Mesenchymal stem cell (in vitro differentiated cells and primary cell): ENCODE data around the gene NHERF1.

Experiments
- DNase-seq: peaks from one replicate; pipeline ENCODE4 v3.0.0-alpha.2; 2013
- H2AFZ ChIP-seq: one replicate; pipeline ENCODE4 v1.6.1; 2013; ENCODE audit warnings: low read depth, mild to moderate bottlenecking, control low read depth, inconsistent platforms, low read length, moderate library complexity
- H2AK5ac ChIP-seq: 2 replicates; pipeline ENCODE4 v1.6.1; 2013; ENCODE audit warnings: low read length, moderate library complexity, mild to moderate bottlenecking, inconsistent platforms; ENCODE audit not compliant: severe bottlenecking
- H2BK120ac ChIP-seq: one replicate; pipeline ENCODE4 v1.6.1; 2013; ENCODE audit warnings: low read depth, mild to moderate bottlenecking, inconsistent platforms, low read length, moderate library complexity
- H2BK12ac ChIP-seq, 2 experiments: one replicate each; pipeline ENCODE4 v1.6.1; 2013; ENCODE audit warnings: inconsistent platforms in 2 of 2, low read length in 2 of 2, mild to moderate bottlenecking in 2 of 2, moderate library complexity in 2 of 2, control low read depth in 1 of 2
- H2BK15ac ChIP-seq: one replicate; pipeline ENCODE4 v1.6.1; 2013; ENCODE audit warnings: mild to moderate bottlenecking, low read depth, inconsistent platforms; ENCODE audit not compliant: poor library complexity, severe bottlenecking
- H2BK5ac ChIP-seq: 2 replicates; pipeline ENCODE4 v1.6.1; 2013; ENCODE audit warnings: low read depth, mild to moderate bottlenecking, low read length, control low read depth, inconsistent platforms; ENCODE audit not compliant: poor library complexity, severe bottlenecking
- H3K14ac ChIP-seq, 2 experiments: one replicate each; pipeline ENCODE4 v1.6.1; 2013; ENCODE audit warnings: inconsistent platforms in 2 of 2, low read length in 2 of 2, control low read depth in 1 of 2, mild to moderate bottlenecking in 1 of 2, moderate library complexity in 1 of 2
- H3K18ac ChIP-seq, 2 experiments: one replicate each; pipeline ENCODE4 v1.6.1; 2013; ENCODE audit warnings: inconsistent platforms in 2 of 2, low read length in 2 of 2, control low read depth in 1 of 2, low read depth in 1 of 2, mild to moderate bottlenecking in 1 of 2
- H3K23ac ChIP-seq, 2 experiments: one replicate each; pipeline ENCODE4 v1.6.1; 2013; ENCODE audit warnings: inconsistent platforms in 2 of 2, low read length in 2 of 2, mild to moderate bottlenecking in 2 of 2, moderate library complexity in 2 of 2, control low read depth in 1 of 2
- H3K27ac ChIP-seq: 2 replicates; pipeline ENCODE4 v1.5.1; 2013; ENCODE audit warnings: mild to moderate bottlenecking, moderate library complexity, low read length, control low read depth, inconsistent platforms; ENCODE audit not compliant: poor library complexity, severe bottlenecking
- H3K27me3 ChIP-seq, 2 experiments: 2 replicates each; pipeline versions ENCODE4 v1.6.1 to v1.7.0; 2013; ENCODE audit warnings: low read length in 2 of 2, mild to moderate bottlenecking in 2 of 2, moderate library complexity in 2 of 2, control low read depth in 1 of 2, inconsistent platforms in 1 of 2; ENCODE audit not compliant: control insufficient read depth in 1 of 2, insufficient read depth in 1 of 2
- H3K36me3 ChIP-seq, 2 experiments: 2 replicates each; pipeline versions ENCODE4 v1.6.1 to v1.7.0; 2013; ENCODE audit warnings: low read length in 2 of 2, control low read depth in 1 of 2, inconsistent platforms in 1 of 2, low read depth in 1 of 2, mild to moderate bottlenecking in 1 of 2; ENCODE audit not compliant: insufficient read depth in 2 of 2, control insufficient read depth in 1 of 2
- H3K4ac ChIP-seq, 2 experiments: one replicate each; pipeline ENCODE4 v1.6.1; 2013; ENCODE audit warnings: inconsistent platforms in 2 of 2, low read length in 2 of 2, mild to moderate bottlenecking in 2 of 2, moderate library complexity in 2 of 2, control low read depth in 1 of 2, low read depth in 1 of 2
- H3K4me1 ChIP-seq: 2 replicates; pipeline ENCODE4 v1.6.1; 2013; ENCODE audit warnings: low read depth, low read length, control low read depth; ENCODE audit not compliant: control insufficient read depth, insufficient read depth
- H3K4me2 ChIP-seq: 2 replicates; pipeline ENCODE4 v1.6.1; 2013; ENCODE audit warnings: low read length, mild to moderate bottlenecking, inconsistent platforms; ENCODE audit not compliant: poor library complexity, severe bottlenecking
- H3K4me3 ChIP-seq, 2 experiments: 2 replicates each; pipeline versions ENCODE4 v1.5.1 to v1.7.0; 2013; ENCODE audit warnings: low read length in 2 of 2, mild to moderate bottlenecking in 2 of 2, control low read depth in 1 of 2, low read depth in 1 of 2; ENCODE audit not compliant: insufficient read depth in 1 of 2
- H3K79me1 ChIP-seq: replicated peaks from 2 replicates; pipeline ENCODE4 v1.6.1; 2013; ENCODE audit warnings: mild to moderate bottlenecking, control low read depth, low read length, inconsistent platforms; ENCODE audit not compliant: poor library complexity, severe bottlenecking
- H3K9ac ChIP-seq: 2 replicates; pipeline ENCODE4 v1.7.0; 2013; ENCODE audit warnings: mild to moderate bottlenecking, low read length, moderate library complexity
- H3K9me3 ChIP-seq: 2 replicates; pipeline ENCODE4 v1.7.0; 2013; ENCODE audit warnings: mild to moderate bottlenecking, low read length; ENCODE audit not compliant: control insufficient read depth
- H4K8ac ChIP-seq: one replicate; pipeline ENCODE4 v1.6.1; 2013; ENCODE audit warnings: inconsistent platforms, mild to moderate bottlenecking, low read length, moderate library complexity
- H4K91ac ChIP-seq: one replicate; pipeline ENCODE4 v1.6.1; 2013; ENCODE audit warnings: mild to moderate bottlenecking, low read length, inconsistent platforms
- WGBS: methylation state at CpG from one replicate; pipeline ENCODE4 v1.1.7; 2013; ENCODE audit warnings: mixed read lengths; 5-methylcytosine and 5-hydroxymethylcytosine counted together

The NHERF1 gene

DNA sequence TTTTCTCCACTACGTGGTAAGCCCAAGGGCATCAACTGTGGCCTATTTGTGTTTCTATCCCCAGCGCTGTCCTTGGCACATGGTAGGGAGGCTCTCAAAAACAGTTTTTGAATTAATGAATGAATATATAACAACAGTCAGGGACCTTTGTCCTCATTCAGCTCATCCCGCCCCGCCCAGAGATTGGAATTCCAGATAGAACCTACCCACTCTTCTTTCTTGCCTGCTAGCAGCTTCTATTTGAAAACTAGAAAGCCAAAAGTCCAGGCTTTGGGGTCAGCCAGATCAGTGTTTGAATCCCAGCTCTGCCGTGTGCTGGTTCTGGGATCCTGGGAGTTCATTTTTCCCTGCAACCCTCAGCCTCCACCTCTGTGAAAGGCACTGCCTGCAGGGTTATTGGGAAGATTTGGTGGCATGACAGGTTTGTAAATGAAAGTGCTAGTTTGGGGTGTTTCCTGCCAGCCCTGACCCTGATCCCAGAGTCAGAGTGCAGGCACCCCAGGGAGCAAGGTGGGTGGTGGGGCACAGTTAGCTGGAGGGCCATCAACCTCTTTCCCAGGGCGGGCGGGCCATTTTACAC, 4.5 kb downstream of the NHERF1 start:
- peak overlapping the region; percentile 33 for H2AK5ac ChIP-seq
- no peak overlapping the region for H4K91ac ChIP-seq
- H3K4me2 ChIP-seq: no peak overlapping the region
- peaks cover 34% of the 10 kb centered on the region for H3K79me1 ChIP-seq
- no peak overlapping the region for H3K27ac ChIP-seq
- H3K4me1 ChIP-seq: peaks cover 42% of the 10 kb centered on the region
- H3K18ac ChIP-seq: no peak overlapping the region
- H2BK12ac ChIP-seq: no peak overlapping the region
- H3K36me3 ChIP-seq: peaks cover 0 to 22% of the 10 kb centered on the region in 2 experiments
- no peak overlapping the region for H3K9ac ChIP-seq
- DNase-seq: no peak
- H3K4ac ChIP-seq: no peak overlapping the region
- H2BK120ac ChIP-seq: peak overlapping the region; percentile 29
- no peaks in the 10 kb centered on the region for H3K9me3 ChIP-seq
- no peak overlapping the region for H2BK5ac ChIP-seq
- H3K14ac ChIP-seq: no peak overlapping the region
- WGBS: 99% methylated on average over 6 of the region's 7 CpGs
- no peak overlapping the region for H2BK15ac ChIP-seq
- H3K23ac ChIP-seq: no peak overlapping the region
- peaks cover 0 to 3% of the 10 kb centered on the region in 2 experiments for H3K27me3 ChIP-seq
- H4K8ac ChIP-seq: no peak overlapping the region
- H3K4me3 ChIP-seq: no peak overlapping the region
- no peak overlapping the region for H2AFZ ChIP-seq

DNA sequence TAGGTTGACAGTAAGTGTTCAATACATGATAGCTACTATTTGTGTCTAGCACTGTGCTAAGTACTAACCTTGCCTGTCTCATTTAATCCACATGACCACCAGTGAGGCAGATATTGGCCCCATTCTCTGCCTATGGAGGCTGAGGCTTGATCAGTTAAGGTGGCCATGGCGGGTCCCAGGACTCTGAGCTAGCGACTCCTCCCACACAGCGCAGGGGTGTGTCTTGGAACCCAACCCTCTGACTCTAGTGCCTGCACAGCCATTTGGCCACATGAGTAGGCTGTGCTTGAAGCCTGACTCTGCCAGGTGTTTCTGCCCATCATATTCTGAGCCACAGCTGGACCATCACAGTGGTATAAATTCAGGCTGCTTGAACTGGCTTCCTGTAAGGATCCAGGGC, 6.4 kb downstream of the NHERF1 start:
- H3K4me1 ChIP-seq: peaks cover 57% of the 10 kb centered on the region
- no peak overlapping the region for H2BK12ac ChIP-seq
- peaks cover 0 to 24% of the 10 kb centered on the region in 2 experiments for H3K36me3 ChIP-seq
- no peak overlapping the region for H3K4me2 ChIP-seq
- H4K91ac ChIP-seq: no peak overlapping the region
- H2BK15ac ChIP-seq: no peak overlapping the region
- H3K79me1 ChIP-seq: peaks cover 44% of the 10 kb centered on the region
- no peak overlapping the region for H3K27ac ChIP-seq
- H2BK120ac ChIP-seq: no peak overlapping the region
- H3K23ac ChIP-seq: no peak overlapping the region
- no peak overlapping the region for H3K14ac ChIP-seq
- no peak overlapping the region for H2BK5ac ChIP-seq
- H2AK5ac ChIP-seq: no peak overlapping the region
- no peak overlapping the region for H4K8ac ChIP-seq
- no peak for DNase-seq
- H3K9me3 ChIP-seq: no peaks in the 10 kb centered on the region
- WGBS: 98% methylated on average over 3 of the region's 3 CpGs
- H3K4ac ChIP-seq: no peak overlapping the region
- H2AFZ ChIP-seq: no peak overlapping the region
- H3K18ac ChIP-seq: no peak overlapping the region
- no peaks in the 10 kb centered on the region for H3K27me3 ChIP-seq
- no peak overlapping the region for H3K4me3 ChIP-seq
- no peak overlapping the region for H3K9ac ChIP-seq

DNA sequence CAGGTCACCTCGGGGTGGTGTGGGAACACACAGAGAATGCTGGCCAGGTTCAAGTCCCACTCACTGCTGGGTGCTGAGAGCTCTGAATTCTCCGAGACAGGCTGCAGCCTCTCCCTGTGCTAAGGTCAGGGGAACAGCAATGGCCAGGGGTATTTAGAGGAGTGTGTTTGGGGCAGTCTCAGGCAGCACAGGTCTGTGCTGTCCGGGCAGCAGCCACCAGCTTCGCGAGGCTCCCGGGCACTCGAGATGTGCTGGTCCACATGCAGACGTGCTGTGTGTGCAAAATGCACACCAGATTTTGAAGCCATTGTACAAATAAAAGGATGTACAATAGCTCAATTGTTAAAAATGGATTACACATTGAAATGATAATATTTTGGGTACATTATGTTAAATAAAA, 7.1 kb downstream of the NHERF1 start:
- Histone ChIP-seq H2AFZ (no peak overlapping the region), H3K4me3 (no peak overlapping the region), H3K4me1 (peaks cover 57% of the 10 kb centered on the region), H3K9ac (no peak overlapping the region), H2BK15ac (no peak overlapping the region), H3K4me2 (no peak overlapping the region), H3K23ac (no peak overlapping the region), H2BK12ac (no peak overlapping the region), H3K14ac (no peak overlapping the region), H2BK120ac (no peak overlapping the region), H3K18ac (no peak overlapping the region), H3K27ac (no peak overlapping the region), H2AK5ac (no peak overlapping the region), H3K9me3 (no peaks in the 10 kb centered on the region), H2BK5ac (no peak overlapping the region), H4K91ac (no peak overlapping the region), H3K4ac (no peak overlapping the region), H3K79me1 (peaks cover 46% of the 10 kb centered on the region), H4K8ac (no peak overlapping the region), H3K27me3 (no peaks in the 10 kb centered on the region), H3K36me3 (peaks cover 0 to 24% of the 10 kb centered on the region in 2 experiments)
- WGBS: 97% methylated on average over 7 of the region's 8 CpGs
- no peak for DNase-seq

DNA sequence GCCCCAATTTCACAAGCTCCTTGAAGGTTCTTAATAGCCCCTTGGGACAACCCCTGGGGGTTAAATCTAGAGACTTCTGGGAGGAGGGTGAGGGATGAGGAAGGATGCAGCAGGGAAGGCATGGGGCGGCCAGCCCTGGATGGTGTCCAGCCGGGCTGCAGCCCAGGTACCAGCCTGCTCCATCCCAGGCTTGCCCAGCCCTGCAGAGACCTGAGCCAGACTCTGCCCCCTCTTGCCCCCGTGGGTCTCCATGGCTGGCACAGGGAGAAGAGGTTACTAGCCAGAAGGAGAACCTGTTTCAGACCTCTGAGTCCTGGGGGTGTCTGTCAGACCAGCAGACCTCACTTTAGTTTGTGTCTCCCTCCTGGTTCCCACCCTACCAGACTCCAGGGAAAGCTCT, 8.5 kb downstream of the NHERF1 start:
- Histone ChIP-seq H3K27me3 (no peaks in the 10 kb centered on the region), H3K9me3 (no peaks in the 10 kb centered on the region), H3K4me2 (no peak overlapping the region), H2BK5ac (no peak overlapping the region), H3K14ac (no peak overlapping the region), H2BK15ac (no peak overlapping the region), H3K27ac (no peak overlapping the region), H3K4me3 (no peak overlapping the region), H3K36me3 (peaks cover 0 to 23% of the 10 kb centered on the region in 2 experiments), H4K8ac (no peak overlapping the region), H3K18ac (no peak overlapping the region), H2BK12ac (no peak overlapping the region), H3K4me1 (peaks cover 59% of the 10 kb centered on the region), H3K23ac (no peak overlapping the region), H3K79me1 (peaks cover 50% of the 10 kb centered on the region), H3K4ac (no peak overlapping the region), H4K91ac (no peak overlapping the region), H2AK5ac (peak overlapping the region; percentile 34), H2AFZ (no peak overlapping the region), H3K9ac (no peak overlapping the region), H2BK120ac (no peak overlapping the region)
- WGBS: 93% methylated on average over 3 of the region's 3 CpGs
- DNase-seq: no peak
